Lung (tissue), 12 donors: ENCODE results near the gene PTPMT1. TPM values are rescaled to one million over a fixed set of nuclear protein-coding genes. Genes with fewer than 3 reads are reported as not detected.

Experiments used
- ATAC-seq: fragments of 200-7000 bp; cut with Tn5 transposase; one replicate; pipeline ENCODE4 v1.9.1; 2020; ENCODE audit warnings: moderate number of reproducible peaks; ENCODE audit not compliant: insufficient read depth, low FRiP score
- DNase-seq, 3 donors: peaks; one replicate each; pipeline ENCODE4 v3.0.0-alpha.2; 2013 to 2017
- H3K27ac ChIP-seq, 2 donors: one replicate each; pipeline ENCODE4 v1.5.1; 2013; ENCODE audit warnings: mild to moderate bottlenecking in 2 of 2, moderate library complexity in 2 of 2, control low read depth in 1 of 2, inconsistent platforms in 1 of 2, low read depth in 1 of 2, low read length in 1 of 2
- H3K27me3 ChIP-seq, 3 donors: one replicate each; pipeline ENCODE4 v1.5.1; 2013; ENCODE audit warnings: low read length in 2 of 3; ENCODE audit not compliant: control insufficient read depth in 3 of 3, insufficient read depth in 3 of 3
- H3K36me3 ChIP-seq, 4 donors: one replicate each; pipeline ENCODE4 v1.5.1; 2013; ENCODE audit warnings: low read length in 4 of 4, mild to moderate bottlenecking in 1 of 4, moderate library complexity in 1 of 4; ENCODE audit not compliant: control insufficient read depth in 4 of 4, insufficient read depth in 4 of 4
- H3K4me1 ChIP-seq, 5 donors: one replicate each; pipeline ENCODE4 v1.5.1; 2013; ENCODE audit warnings: low read length in 5 of 5, mild to moderate bottlenecking in 2 of 5, moderate library complexity in 1 of 5; ENCODE audit not compliant: control insufficient read depth in 5 of 5, insufficient read depth in 5 of 5
- H3K4me3 ChIP-seq: one replicate; pipeline ENCODE4 v1.5.1; 2013; ENCODE audit warnings: mild to moderate bottlenecking, control low read depth, moderate library complexity
- H3K9ac ChIP-seq, 2 donors: one replicate each; pipeline ENCODE4 v1.5.1; 2013; ENCODE audit warnings: low read length in 2 of 2, control low read depth in 1 of 2; ENCODE audit not compliant: insufficient read depth in 1 of 2
- H3K9me3 ChIP-seq, 4 donors: one replicate each; pipeline ENCODE4 v1.5.1; 2013; ENCODE audit warnings: low read length in 3 of 4, mild to moderate bottlenecking in 1 of 4, moderate library complexity in 1 of 4; ENCODE audit not compliant: control insufficient read depth in 4 of 4, insufficient read depth in 3 of 4
- WGBS, 2 donors: extraction: QIAGEN DNeasy Blood & Tissue Kit; methylation state at CpG; one replicate each; pipeline ENCODE4 v1.1.7; 2013; 5-methylcytosine and 5-hydroxymethylcytosine counted together
- polyA plus RNA-seq, 2 donors: library from polyadenylated mRNA; stranded (reverse); fragments of 200-250 nt; gene quantifications; one replicate each; pipeline ENCODE4 v1.2.1, GENCODE V29; 2013
- total RNA-seq, 2 donors: library from RNA; depleted of rRNA in 1 of 2; stranded (reverse); fragments of >200 nt in 1 of 2; gene quantifications; one replicate each; pipeline ENCODE4 v1.2.1, GENCODE V29; 2014 to 2021
- TF ChIP-seq, protein P1 (sequence below): IDR thresholded peaks from 2 replicates; pipeline ENCODE4 v1.5.1; 2012; ENCODE audit warnings: mild to moderate bottlenecking; ENCODE audit errors: control extremely low read depth, extremely low read depth
- donor health status: control.
- donor health status: control.
- donor health status: Bipolar disorder and iron deficiency.
- donor health status: healthy.
- donor health status: DM: yes; HTN: yes; CAD: no.

Gene PTPMT1
- total and polyA plus RNA-seq, 4 donors = 45.1 to 91.6 (median 68.5) TPM

DNA sequence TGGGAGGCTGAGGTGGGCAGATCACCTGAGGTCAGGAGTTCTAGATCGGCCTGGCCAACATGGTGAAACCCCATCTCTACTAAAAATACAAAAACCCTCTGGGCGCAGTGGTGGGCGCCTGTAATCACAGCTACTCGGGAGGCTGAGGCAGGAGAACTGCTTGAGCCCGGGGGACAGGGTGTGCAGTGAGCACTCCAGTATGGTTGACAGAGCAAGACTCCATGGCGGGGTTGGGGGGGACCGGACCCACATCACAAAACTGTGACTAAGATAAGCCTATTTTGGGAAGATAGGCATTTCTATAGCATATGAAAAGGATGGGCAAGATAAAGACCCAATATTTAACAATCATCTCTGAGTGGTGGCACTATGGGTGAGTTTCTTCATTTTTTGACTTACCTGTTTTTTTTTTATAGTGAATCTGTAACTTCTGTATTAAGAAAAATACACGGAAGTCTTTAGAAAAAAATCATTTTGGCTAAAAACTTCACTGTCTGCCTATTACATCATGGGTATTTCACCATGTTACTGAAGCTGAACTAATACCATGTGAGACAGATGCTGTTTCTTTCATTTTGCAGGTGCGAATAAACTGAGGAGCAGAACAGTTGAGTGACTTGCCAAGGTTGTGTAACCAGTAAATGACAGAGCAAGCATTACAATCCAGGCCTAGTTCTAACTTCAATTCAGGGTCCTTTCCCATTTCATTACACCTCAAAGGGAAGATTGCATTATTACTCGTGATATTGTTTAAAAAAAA lies 14.9 kb upstream of the PTPMT1 start:
- no peak for DNase-seq
- TF ChIP-seq, protein P1, sequence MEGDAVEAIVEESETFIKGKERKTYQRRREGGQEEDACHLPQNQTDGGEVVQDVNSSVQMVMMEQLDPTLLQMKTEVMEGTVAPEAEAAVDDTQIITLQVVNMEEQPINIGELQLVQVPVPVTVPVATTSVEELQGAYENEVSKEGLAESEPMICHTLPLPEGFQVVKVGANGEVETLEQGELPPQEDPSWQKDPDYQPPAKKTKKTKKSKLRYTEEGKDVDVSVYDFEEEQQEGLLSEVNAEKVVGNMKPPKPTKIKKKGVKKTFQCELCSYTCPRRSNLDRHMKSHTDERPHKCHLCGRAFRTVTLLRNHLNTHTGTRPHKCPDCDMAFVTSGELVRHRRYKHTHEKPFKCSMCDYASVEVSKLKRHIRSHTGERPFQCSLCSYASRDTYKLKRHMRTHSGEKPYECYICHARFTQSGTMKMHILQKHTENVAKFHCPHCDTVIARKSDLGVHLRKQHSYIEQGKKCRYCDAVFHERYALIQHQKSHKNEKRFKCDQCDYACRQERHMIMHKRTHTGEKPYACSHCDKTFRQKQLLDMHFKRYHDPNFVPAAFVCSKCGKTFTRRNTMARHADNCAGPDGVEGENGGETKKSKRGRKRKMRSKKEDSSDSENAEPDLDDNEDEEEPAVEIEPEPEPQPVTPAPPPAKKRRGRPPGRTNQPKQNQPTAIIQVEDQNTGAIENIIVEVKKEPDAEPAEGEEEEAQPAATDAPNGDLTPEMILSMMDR = no peak
- ATAC-seq = no peak
- H3K27me3 ChIP-seq = no peaks in the 10 kb centered on the region
- WGBS, 2 donors = 62 to 81% methylated on average over 10 of the region's 10 CpGs
- H3K4me3 ChIP-seq = no peak overlapping the region
- H3K36me3 ChIP-seq = peaks cover 0 to 3% (median 0%) of the 10 kb centered on the region in 4 donors
- H3K4me1 ChIP-seq = peaks cover 0 to 26% (median 6%) of the 10 kb centered on the region in 5 donors
- no peak overlapping the region for H3K9ac ChIP-seq
- H3K27ac ChIP-seq = peak overlapping the region in 1 of 2 donors; percentile 24
- no peaks in the 10 kb centered on the region for H3K9me3 ChIP-seq

GRCh38 chr11:47551086-47551485 lies 14.3 kb upstream of the PTPMT1 start:
- TF ChIP-seq, protein P1 = no peak

GRCh38 chr11:47552056-47552565 lies 13.3 kb upstream of the PTPMT1 start:
- peaks cover 0 to 26% (median 6%) of the 10 kb centered on the region in 5 donors for H3K4me1 ChIP-seq
- TF ChIP-seq, protein P1 = no peak
- H3K36me3 ChIP-seq = peaks cover 0 to 2% (median 0%) of the 10 kb centered on the region in 4 donors
- WGBS, 2 donors = 1 to 3% methylated on average over 22 of the region's 22 CpGs
- peak overlapping the region; percentile 65 to 95 for H3K9ac ChIP-seq
- H3K9me3 ChIP-seq = no peaks in the 10 kb centered on the region
- peak overlapping the region; percentile 96 for H3K4me3 ChIP-seq
- no peaks in the 10 kb centered on the region for H3K27me3 ChIP-seq
- DNase-seq (peak; percentile 34 to 56 (median 35)), ATAC-seq (peak; percentile 1)
- H3K27ac ChIP-seq = peak overlapping the region; percentile 93 to 98

More at GRCh38 chr11:47551086-47551485, 14.3 kb upstream of the PTPMT1 start:
- Histone ChIP-seq H3K9me3 (no peaks in the 10 kb centered on the region), H3K36me3 (peaks cover 0 to 2% (median 0%) of the 10 kb centered on the region in 4 donors), H3K4me3 (no peak overlapping the region), H3K9ac (no peak overlapping the region), H3K4me1 (peaks cover 0 to 26% (median 6%) of the 10 kb centered on the region in 5 donors), H3K27me3 (no peaks in the 10 kb centered on the region), H3K27ac (peak overlapping the region; percentile 24 to 67)
- DNase-seq (no peak), ATAC-seq (no peak)
